WTC11 (cell line): ENCODE measurements around the gene OR52K2.
"Not testable (repeated sequence)": the region's sequence is repeated elsewhere in the genome, so short reads cannot be mapped to it uniquely, and the experiment has no call there.

ENCODE experiments used
- ETV6 ChIP-seq: sonication (generic); formaldehyde crosslinking; IDR thresholded peaks from 2 replicates; pipeline ENCODE4 v1.8.1; 2022; ENCODE audit warnings: mild to moderate bottlenecking, missing genetic modification reagents
- MXD4 ChIP-seq: fragments of 250-450 bp; sonication (Bioruptor Pico); IDR thresholded peaks from 2 replicates; pipeline ENCODE4 v1.8.0; 2021; ENCODE audit warnings: mild to moderate bottlenecking, moderate library complexity, borderline replicate concordance
- MYBL2 ChIP-seq: sonication (generic); formaldehyde crosslinking; IDR thresholded peaks from 2 replicates; pipeline ENCODE4 v1.8.1; 2023; ENCODE audit warnings: mild to moderate bottlenecking, moderate library complexity, missing genetic modification reagents
- SP1 ChIP-seq: sonication (generic); formaldehyde crosslinking; conservative IDR thresholded peaks from 2 replicates; pipeline ENCODE4 v1.8.1; 2022; ENCODE audit warnings: missing genetic modification reagents
- TF ChIP-seq, protein P1 (sequence below): sonication (generic); formaldehyde crosslinking; IDR thresholded peaks from 2 replicates; pipeline ENCODE4 v1.8.0; 2022; ENCODE audit warnings: missing genetic modification reagents
- TF ChIP-seq, protein P2 (sequence below): sonication (generic); formaldehyde crosslinking; IDR thresholded peaks from 2 replicates; pipeline ENCODE4 v1.8.1; 2022; ENCODE audit warnings: low read depth, missing genetic modification reagents, borderline replicate concordance
- TF ChIP-seq, protein P3 (sequence below): fragments of 200-600 bp; IDR thresholded peaks from 2 replicates; pipeline ENCODE4 v1.8.0; 2022; ENCODE audit warnings: antibody characterized with exemption
- TF ChIP-seq, protein P4 (sequence below): fragments of 250-450 bp; sonication (Bioruptor Pico); IDR thresholded peaks from 2 replicates; pipeline ENCODE4 v2.1.2; 2022; ENCODE audit warnings: mild to moderate bottlenecking, moderate library complexity

DNA sequence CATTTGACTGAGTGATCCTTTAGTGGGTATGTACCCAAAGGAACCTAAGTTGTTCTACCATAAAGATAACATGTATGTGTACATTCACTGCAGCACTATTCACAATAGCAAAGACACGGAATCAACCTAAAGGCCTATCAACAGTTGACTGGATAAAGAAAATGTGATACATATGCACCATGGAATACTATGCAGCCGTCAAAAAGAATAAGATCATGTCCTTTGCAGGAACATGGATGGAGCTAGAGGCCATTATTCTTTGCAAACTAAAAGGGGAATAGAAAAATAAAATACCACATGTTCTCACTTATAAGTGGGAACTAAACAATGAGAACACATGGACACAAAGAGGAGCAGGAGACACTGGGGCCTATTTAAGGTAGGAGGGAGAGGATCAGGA lies 42.3 kb downstream of the OR52K2 start:
- TF ChIP-seq, protein P1, sequence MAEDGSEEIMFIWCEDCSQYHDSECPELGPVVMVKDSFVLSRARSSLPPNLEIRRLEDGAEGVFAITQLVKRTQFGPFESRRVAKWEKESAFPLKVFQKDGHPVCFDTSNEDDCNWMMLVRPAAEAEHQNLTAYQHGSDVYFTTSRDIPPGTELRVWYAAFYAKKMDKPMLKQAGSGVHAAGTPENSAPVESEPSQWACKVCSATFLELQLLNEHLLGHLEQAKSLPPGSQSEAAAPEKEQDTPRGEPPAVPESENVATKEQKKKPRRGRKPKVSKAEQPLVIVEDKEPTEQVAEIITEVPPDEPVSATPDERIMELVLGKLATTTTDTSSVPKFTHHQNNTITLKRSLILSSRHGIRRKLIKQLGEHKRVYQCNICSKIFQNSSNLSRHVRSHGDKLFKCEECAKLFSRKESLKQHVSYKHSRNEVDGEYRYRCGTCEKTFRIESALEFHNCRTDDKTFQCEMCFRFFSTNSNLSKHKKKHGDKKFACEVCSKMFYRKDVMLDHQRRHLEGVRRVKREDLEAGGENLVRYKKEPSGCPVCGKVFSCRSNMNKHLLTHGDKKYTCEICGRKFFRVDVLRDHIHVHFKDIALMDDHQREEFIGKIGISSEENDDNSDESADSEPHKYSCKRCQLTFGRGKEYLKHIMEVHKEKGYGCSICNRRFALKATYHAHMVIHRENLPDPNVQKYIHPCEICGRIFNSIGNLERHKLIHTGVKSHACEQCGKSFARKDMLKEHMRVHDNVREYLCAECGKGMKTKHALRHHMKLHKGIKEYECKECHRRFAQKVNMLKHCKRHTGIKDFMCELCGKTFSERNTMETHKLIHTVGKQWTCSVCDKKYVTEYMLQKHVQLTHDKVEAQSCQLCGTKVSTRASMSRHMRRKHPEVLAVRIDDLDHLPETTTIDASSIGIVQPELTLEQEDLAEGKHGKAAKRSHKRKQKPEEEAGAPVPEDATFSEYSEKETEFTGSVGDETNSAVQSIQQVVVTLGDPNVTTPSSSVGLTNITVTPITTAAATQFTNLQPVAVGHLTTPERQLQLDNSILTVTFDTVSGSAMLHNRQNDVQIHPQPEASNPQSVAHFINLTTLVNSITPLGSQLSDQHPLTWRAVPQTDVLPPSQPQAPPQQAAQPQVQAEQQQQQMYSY (CRISPR knock-in tag) = not testable (repeated sequence)
- TF ChIP-seq SP1, MYBL2, MXD4, ETV6 (CRISPR knock-in tag): not testable (repeated sequence)
- TF ChIP-seq, protein P2, sequence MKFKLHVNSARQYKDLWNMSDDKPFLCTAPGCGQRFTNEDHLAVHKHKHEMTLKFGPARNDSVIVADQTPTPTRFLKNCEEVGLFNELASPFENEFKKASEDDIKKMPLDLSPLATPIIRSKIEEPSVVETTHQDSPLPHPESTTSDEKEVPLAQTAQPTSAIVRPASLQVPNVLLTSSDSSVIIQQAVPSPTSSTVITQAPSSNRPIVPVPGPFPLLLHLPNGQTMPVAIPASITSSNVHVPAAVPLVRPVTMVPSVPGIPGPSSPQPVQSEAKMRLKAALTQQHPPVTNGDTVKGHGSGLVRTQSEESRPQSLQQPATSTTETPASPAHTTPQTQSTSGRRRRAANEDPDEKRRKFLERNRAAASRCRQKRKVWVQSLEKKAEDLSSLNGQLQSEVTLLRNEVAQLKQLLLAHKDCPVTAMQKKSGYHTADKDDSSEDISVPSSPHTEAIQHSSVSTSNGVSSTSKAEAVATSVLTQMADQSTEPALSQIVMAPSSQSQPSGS (CRISPR knock-in tag) = not testable (repeated sequence)
- TF ChIP-seq, protein P3, sequence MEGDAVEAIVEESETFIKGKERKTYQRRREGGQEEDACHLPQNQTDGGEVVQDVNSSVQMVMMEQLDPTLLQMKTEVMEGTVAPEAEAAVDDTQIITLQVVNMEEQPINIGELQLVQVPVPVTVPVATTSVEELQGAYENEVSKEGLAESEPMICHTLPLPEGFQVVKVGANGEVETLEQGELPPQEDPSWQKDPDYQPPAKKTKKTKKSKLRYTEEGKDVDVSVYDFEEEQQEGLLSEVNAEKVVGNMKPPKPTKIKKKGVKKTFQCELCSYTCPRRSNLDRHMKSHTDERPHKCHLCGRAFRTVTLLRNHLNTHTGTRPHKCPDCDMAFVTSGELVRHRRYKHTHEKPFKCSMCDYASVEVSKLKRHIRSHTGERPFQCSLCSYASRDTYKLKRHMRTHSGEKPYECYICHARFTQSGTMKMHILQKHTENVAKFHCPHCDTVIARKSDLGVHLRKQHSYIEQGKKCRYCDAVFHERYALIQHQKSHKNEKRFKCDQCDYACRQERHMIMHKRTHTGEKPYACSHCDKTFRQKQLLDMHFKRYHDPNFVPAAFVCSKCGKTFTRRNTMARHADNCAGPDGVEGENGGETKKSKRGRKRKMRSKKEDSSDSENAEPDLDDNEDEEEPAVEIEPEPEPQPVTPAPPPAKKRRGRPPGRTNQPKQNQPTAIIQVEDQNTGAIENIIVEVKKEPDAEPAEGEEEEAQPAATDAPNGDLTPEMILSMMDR = not testable (repeated sequence)
- TF ChIP-seq, protein P4, sequence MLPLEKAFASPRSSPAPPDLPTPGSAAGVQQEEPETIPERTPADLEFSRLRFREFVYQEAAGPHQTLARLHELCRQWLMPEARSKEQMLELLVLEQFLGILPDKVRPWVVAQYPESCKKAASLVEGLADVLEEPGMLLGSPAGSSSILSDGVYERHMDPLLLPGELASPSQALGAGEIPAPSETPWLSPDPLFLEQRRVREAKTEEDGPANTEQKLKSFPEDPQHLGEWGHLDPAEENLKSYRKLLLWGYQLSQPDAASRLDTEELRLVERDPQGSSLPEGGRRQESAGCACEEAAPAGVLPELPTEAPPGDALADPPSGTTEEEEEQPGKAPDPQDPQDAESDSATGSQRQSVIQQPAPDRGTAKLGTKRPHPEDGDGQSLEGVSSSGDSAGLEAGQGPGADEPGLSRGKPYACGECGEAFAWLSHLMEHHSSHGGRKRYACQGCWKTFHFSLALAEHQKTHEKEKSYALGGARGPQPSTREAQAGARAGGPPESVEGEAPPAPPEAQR (CRISPR knock-in tag) = not testable (repeated sequence)
